C4-2B (cell line): Measurements from ENCODE around the gene ST7.

ENCODE experiments used
- ZFX ChIP-seq: fragments of 450-650 bp; IDR thresholded peaks from 2 replicates; pipeline ENCODE4 v1.6.1; 2017
- TF ChIP-seq, protein P1 (sequence below): fragments of 450-650 bp; conservative IDR thresholded peaks from 2 replicates; pipeline ENCODE4 v1.5.1; 2017; ENCODE audit warnings: mild to moderate bottlenecking

GRCh38 chr7:117085769-117086463, 132.6 kb downstream of the ST7 start:
- TF ChIP-seq, protein P1, sequence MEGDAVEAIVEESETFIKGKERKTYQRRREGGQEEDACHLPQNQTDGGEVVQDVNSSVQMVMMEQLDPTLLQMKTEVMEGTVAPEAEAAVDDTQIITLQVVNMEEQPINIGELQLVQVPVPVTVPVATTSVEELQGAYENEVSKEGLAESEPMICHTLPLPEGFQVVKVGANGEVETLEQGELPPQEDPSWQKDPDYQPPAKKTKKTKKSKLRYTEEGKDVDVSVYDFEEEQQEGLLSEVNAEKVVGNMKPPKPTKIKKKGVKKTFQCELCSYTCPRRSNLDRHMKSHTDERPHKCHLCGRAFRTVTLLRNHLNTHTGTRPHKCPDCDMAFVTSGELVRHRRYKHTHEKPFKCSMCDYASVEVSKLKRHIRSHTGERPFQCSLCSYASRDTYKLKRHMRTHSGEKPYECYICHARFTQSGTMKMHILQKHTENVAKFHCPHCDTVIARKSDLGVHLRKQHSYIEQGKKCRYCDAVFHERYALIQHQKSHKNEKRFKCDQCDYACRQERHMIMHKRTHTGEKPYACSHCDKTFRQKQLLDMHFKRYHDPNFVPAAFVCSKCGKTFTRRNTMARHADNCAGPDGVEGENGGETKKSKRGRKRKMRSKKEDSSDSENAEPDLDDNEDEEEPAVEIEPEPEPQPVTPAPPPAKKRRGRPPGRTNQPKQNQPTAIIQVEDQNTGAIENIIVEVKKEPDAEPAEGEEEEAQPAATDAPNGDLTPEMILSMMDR: no peak
- no peak for TF ChIP-seq ZFX
